Activated T-cell treated with anti-CD3 and anti-CD28 coated beads, Interleukin-2, amount 50 U/mL, for 48 hours (primary cell): ENCODE measurements around the gene NEU3.
"Not testable (repeated sequence)": the region's sequence is repeated elsewhere in the genome, so short reads cannot be mapped to it uniquely, and the experiment has no call there.

Source experiments
- DNase-seq, 2 experiments: peaks; one replicate each; pipeline ENCODE4 v3.0.0-alpha.2; 2020

NEU3 gene

DNA sequence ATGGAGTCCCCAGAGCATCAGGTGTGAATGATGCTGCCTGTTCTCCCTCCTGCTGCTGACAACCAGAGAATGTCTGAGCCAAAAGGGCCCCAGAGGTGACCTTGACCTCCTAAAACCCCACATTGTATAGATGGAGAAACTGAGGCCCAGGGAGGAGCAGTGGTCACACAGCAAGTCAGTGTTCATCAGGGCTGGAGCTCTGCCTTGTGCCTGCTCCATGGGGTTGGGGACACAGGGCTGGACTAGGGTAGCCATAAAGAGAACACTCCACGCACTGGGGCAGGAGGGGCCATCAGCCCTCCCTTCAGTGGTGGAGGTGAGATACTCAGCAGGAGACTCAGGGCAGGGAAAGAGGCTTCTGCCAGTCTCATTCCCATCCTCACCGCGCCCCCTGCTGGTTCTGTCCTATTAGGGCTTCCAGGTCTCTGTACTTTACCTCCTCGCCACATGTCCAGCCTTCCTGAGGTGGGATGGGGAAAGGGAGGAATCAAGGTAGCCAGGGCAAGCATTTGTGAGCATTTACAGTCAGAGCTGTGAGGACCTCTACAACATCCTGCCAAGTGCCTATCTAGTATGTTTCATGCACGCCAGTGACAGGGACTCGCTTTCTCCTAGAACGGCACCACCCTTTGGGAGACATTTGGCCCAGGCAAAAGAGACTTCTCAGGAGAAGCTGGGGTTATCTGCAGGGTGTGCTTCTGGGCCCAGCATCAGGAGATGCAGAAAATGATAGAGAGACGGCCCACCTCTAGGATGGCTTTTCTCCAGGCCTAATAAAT is 43.2 kb downstream of the NEU3 start:
- DNase-seq: peak; percentile 80 to 83

- DNase-seq: no peak
These were observed 43.8 kb downstream of the NEU3 start for GRCh38 chr11:75032550-75032935.

DNA sequence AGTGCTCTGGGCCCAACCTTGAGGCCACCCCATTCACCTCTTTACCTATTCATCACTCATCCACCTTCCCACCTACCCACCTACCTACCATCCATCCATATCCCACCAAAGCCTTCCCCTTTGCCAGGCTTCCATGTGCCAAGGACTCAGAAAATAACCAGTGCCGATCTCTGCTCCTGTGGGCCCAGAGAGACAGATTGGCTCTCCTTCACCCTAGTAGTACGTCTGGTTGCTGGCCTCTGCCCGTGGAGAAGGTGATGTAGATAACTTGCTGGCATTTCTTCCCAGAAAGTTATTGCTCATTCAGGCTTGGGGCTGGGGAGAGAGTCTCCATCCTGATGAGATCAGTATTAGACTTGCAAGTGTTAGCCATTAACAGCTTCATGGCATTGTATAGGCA is 45.2 kb downstream of the NEU3 start:
- no peak for DNase-seq

DNA sequence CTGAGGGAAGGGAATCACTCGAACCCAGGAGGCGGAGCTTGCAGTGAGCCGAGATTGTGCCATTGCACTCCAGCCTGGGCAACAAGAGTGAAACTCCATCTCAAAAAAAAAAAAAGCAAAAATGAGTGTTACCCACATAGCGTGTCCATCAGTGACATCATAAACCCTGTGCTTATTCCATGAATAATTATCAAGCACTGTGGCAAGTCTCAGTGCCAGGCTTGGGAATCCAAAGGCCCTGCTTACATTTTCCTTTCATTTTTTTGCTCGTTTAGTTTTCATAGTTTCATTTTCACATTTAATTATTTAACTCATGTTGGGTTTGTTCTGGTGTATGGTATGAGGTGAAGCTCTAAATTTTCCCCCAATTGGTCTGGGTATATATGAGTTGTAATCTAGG is 46.5 kb downstream of the NEU3 start:
- no peak for DNase-seq

DNA sequence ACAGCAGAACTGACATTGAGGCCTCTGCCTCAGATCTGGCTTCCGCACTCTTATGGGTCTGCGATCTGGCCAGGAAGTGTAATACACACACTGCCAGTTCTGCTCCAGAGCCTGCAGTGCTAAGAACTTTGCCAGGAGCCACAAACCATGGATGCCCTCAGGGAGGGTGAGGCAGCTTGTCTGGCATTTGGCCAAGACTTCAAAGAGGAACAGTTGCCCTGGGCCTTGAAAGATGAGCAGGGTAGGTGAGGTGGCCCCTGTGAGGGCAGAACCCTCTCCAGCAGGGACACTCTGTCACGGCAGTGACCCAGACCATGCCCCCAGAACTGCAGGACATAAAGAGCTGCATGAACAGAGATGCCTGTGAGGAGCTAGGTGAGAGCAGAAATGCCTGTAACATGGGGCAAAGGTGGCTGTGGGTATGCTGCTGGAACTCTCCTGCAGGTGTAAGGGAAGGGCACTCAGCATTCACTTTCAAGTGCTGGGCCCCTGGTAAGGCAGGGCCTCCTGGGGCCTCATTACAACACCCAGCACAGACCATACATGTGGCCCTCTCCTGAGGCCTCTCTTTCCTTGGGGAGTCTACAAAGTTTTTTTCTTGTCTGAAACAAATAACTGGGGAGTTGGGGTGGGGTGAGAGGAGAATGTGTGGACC is 47.3 kb downstream of the NEU3 start:
- no peak for DNase-seq

DNA sequence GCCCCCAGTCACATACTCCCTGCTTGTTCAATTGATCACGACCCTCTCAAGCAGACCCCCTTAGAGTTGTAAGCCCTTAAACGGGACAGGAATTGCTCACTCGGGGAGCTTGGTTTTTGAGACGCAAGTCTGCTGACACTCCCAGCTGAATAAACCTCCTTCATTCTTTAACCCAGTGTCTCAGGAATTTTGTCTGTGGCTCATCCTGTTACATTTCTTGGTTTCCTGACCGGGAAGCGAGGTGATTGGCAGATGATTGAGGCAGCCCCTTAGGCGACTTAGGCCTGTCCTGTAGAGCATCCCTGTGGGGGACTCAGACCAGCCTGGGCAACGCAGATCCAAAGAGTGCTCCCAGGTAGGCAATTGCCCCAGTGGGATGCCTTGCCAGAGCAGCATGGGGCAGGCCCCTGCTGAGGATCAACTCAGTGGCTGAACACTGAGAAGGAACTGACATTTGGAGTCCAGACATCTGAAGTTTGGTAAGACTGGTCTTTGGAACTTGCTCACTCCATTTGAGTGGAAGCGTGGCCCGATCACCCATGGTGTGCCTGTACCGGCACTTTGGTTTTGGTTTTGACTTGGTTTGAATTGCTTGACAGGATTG is 51.5 kb downstream of the NEU3 start:
- no peak for DNase-seq

DNA sequence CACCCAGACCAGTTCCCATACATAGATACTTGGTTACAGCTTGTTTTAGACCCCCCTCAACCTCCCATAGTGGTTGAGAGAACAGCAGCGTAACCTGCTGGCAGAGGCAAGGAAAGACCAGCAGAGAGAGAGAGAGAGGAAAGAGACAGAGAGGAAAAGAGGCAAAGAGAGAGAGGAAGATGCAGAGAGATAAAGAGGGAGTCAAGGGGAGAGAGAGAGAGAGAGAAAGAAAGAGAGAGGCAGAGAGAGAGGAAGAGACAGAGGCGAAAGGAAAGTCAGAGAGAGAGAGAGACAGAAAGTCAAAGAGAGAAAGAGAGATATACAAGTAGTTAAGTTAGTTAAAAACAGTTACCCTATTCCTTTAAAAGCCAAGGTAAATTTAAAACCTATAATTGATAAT is 52.5 kb downstream of the NEU3 start:
- no peak for DNase-seq

DNA sequence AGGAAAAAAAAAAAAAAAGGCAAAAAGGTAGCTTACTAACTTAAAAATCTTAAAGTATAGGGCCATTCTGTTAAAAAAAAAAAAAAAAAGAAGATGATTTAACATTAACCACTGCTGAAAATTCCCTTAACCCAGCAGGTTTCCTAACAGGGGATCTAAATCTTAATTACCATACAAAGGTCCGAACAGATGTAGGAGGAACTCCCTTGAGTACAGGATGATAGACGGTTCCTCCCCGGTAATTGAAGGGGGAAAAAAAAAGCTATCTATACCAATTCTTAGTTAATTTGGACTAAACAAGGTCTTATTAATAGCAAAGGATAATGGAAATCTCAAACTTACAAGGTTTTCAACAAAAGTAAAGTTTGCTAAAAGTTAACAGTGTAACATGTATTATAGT is 53.1 kb downstream of the NEU3 start:
- not testable (repeated sequence) for DNase-seq

GRCh38 chr11:75044381-75045170 is 55.8 kb downstream of the NEU3 start:
- not testable (repeated sequence) for DNase-seq

DNA sequence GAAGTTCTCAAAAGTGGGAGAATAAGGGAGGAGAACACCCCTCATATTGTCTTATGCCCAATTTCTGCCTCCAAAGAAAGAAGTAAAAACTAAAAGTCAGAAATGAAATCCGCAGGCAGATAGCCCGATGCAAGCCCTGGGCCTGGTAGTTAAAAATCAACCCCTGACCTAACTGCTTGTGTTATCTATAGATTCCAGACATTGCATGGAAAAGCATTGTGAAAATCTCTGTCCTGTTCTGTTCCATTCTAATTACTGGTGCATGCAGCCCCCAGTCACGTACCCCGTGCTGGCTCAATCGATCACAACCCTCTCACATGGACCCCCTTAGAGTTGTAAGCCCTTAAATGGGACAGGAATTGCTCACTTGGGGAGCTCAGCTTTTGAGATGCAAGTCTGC is 57.9 kb downstream of the NEU3 start:
- not testable (repeated sequence) for DNase-seq

DNA sequence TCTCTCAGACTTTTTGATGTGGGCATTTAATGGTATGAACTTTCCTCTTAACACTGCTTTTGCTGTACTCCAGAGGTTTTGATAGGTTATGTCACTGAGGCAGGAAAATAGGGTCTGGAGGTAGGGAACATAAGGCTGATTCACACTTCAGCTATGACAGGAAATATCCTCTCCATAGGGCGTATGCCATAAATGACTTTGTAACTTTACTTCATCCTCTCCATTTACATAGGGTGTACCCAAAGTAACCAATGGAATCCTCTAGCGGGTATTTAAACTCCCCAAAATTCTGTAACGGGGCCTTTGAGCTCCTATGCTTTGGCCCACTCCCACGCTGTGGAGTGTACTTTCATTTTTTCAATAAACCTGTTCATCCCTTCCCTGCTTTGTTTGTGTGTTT is 58.5 kb downstream of the NEU3 start:
- DNase-seq: no peak

DNA sequence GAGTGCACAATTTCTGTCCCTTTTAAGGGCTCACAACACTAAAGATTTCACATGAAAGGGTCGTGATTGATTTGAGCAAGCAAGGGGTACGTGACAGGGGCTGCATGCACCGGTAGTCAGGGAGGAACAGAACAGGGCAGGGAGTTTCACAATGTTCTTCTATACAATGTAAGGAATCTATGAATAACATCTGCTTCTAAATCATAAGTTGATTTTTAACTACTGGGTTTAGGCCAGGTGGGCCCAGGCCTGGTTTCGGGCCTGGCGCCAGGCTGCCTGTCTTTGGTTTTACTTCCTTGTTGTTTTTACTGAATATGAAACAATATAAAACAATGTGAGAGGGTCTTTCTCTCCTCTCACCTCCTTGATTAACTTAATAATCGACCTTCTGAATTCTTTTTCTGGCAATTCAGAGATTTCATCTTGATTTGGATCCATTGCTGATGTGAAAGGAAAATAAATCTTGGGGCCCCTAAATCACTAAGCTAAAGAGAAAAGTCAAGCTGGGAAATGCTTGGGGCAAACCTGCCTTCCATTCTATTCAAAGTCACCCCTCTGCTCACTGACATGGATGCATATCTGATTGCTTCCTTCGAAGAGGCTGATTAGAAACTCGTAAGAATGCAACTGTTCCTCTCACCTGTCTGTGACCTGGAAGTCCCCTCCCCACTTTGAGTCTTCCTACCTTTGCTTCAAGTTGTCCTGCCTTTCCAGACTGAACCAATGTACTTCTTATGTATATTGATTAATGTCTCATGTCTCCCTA is 61.0 kb downstream of the NEU3 start:
- DNase-seq: not testable (repeated sequence)

DNA sequence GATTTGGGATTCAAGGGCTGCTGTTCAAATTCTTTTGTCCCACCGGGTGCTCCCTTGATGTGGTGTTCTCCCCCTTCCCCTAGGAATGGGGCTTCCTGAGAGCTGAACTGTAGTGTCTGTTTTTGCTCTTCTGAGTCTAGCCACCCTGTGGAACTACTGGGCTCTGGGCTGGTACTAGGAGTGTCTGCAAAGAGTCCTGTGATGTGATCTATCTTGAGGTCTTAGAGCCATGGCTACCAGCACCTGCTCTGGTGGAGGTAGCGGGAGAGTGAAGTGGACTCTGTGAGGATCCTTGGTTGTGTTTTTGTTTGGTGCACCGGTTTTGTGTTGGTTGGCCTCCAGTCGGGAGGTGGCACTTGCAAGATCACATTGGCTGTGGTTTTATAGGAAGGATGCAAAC is 61.8 kb downstream of the NEU3 start:
- no peak for DNase-seq

DNA sequence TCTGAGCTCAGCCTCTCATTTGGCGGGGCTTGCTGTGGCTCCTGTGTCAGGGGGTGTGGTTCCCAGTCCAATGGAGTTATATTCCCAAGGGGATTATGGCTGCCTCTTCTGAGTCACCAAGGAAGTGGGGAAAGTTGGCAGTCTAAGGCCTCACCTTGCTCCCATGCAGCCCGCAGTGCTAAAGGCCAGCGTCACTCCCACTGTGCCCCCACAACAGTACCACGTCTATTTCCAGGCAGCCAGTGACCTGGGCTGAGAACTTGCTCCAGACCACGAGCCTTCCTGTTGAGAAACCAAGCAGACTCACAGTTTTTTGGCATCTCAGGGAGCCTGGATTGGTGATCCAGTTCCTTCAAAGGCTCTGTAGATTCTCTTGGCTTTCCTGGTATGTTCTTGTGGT is 62.3 kb downstream of the NEU3 start:
- no peak for DNase-seq

GRCh38 chr11:75052457-75052856 is 63.7 kb downstream of the NEU3 start:
- no peak for DNase-seq

GRCh38 chr11:75055511-75055910 is 66.8 kb downstream of the NEU3 start:
- no peak for DNase-seq

DNA sequence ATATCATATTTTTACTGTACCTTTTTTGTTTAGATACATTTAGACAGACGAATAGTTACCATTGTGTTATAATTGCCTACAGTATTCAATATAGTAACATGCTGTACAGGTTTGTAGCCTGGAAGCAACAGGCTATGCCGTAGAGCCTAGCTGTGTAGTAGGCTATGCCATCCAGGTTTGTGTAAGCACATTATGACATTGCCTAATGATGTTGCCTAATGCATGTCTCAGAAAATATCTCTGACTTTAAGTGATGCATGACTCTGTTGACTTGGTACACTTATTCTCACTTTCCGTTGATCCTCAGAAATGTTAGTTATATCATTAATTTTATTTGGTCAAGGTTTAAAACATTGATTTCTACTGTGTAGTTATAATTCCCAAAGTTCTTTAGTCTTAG is 68.1 kb downstream of the NEU3 start:
- no peak for DNase-seq

- DNase-seq: no peak
These were observed 70.6 kb downstream of the NEU3 start for GRCh38 chr11:75059299-75059698.

DNA sequence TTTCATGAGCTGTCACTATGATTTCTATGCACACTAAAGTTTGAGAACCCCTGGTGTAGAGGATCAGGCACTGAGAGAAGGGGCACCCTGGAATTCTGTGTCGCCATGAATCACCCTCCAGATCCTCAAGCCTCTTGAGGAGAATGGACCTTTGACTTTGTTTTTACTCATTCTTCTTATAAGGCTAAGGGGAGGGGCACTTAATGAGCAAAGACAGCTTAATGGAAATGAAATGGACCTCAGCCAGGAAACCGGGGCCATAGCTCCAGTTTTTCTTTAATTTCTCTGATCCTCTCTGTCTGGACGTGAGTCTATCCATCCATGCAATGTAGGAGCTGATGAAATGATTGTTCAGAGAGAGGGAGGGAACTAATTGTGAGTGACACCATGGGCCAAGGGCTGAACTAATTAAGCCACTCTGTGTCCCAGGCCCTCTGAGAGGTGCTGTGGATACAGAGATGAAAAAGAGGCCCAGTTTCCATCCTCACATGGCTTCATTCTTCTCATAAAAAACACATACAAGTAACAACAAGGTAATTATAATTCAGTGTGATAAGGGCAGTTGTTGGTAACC is 75.1 kb downstream of the NEU3 start:
- no peak for DNase-seq

GRCh38 chr11:75066061-75066460 is 77.3 kb downstream of the NEU3 start:
- DNase-seq: no peak
